MM.1S (cell line): ENCODE data around the gene ABCB9.

Experiments
- DNase-seq: peaks from one replicate; pipeline ENCODE4 v3.0.0-alpha.2; 2015
- H2AFZ ChIP-seq: fragments of 300-600 bp; sonication (generic); 2 replicates; pipeline ENCODE4 v1.6.0; 2016; ENCODE audit warnings: antibody characterized with exemption, low read length
- H3F3A ChIP-seq: fragments of 300-600 bp; sonication (generic); 2 replicates; pipeline ENCODE4 v1.6.1; 2016; ENCODE audit warnings: mild to moderate bottlenecking, antibody characterized with exemption, low read length, moderate library complexity, mixed read lengths; ENCODE audit not compliant: insufficient read depth
- H3K27ac ChIP-seq: fragments of 300-600 bp; sonication (generic); 2 replicates; pipeline ENCODE4 v1.5.1; 2016; ENCODE audit warnings: mild to moderate bottlenecking, low read length
- H3K27me3 ChIP-seq: fragments of 300-600 bp; sonication (generic); replicated peaks from 2 replicates; pipeline ENCODE4 v1.6.0; 2016; ENCODE audit warnings: low read length; ENCODE audit not compliant: insufficient read depth
- H3K36me3 ChIP-seq: fragments of 300-600 bp; sonication (generic); replicated peaks from 2 replicates; pipeline ENCODE4 v1.6.1; 2016; ENCODE audit warnings: mild to moderate bottlenecking, low read length, mixed read lengths; ENCODE audit not compliant: insufficient read depth
- H3K4me1 ChIP-seq: fragments of 300-600 bp; sonication (generic); 2 replicates; pipeline ENCODE4 v1.6.1; 2016; ENCODE audit warnings: low read length, mixed read lengths
- H3K4me2 ChIP-seq: fragments of 300-600 bp; sonication (generic); 2 replicates; pipeline ENCODE4 v1.6.0; 2016; ENCODE audit warnings: low read depth, low read length
- H3K4me3 ChIP-seq: fragments of 300-600 bp; sonication (generic); 2 replicates; pipeline ENCODE4 v1.5.1; 2016; ENCODE audit warnings: low read length, mixed read lengths
- H3K79me2 ChIP-seq: fragments of 300-600 bp; sonication (generic); 2 replicates; pipeline ENCODE4 v1.6.1; 2016; ENCODE audit warnings: mixed run types, low read length, mixed read lengths
- H3K9ac ChIP-seq: fragments of 300-600 bp; sonication (generic); 2 replicates; pipeline ENCODE4 v1.6.1; 2016; ENCODE audit warnings: low read length, mixed read lengths
- H3K9me2 ChIP-seq: fragments of 300-600 bp; sonication (generic); replicated peaks from 2 replicates; pipeline ENCODE4 v1.6.1; 2016; ENCODE audit warnings: mild to moderate bottlenecking, low read length, mixed read lengths; ENCODE audit not compliant: insufficient read depth
- H3K9me3 ChIP-seq: fragments of 300-600 bp; sonication (generic); replicated peaks from 2 replicates; pipeline ENCODE4 v1.6.1; 2016; ENCODE audit warnings: mild to moderate bottlenecking, low read length, mixed read lengths; ENCODE audit not compliant: insufficient read depth
- H4K20me1 ChIP-seq: fragments of 300-600 bp; sonication (generic); 2 replicates; pipeline ENCODE4 v1.6.1; 2016; ENCODE audit warnings: mild to moderate bottlenecking, low read length, moderate library complexity, mixed read lengths; ENCODE audit not compliant: insufficient read depth
- CTCF ChIP-seq: fragments of 300-600 bp; sonication (generic); IDR thresholded peaks from 2 replicates; pipeline ENCODE4 v1.5.1; 2016; ENCODE audit warnings: antibody characterized with exemption, low read length, mixed read lengths
- EZH2 ChIP-seq: fragments of 300-600 bp; sonication (generic); optimal IDR thresholded peaks from 2 replicates; pipeline ENCODE3; 2017; ENCODE audit warnings: low read depth, mild to moderate bottlenecking, antibody characterized with exemption, low read length, mixed read lengths
- EZH2phosphoT487 ChIP-seq: fragments of 300-600 bp; sonication (generic); IDR thresholded peaks from 2 replicates; pipeline ENCODE4 v1.6.1; 2018; ENCODE audit warnings: antibody characterized with exemption, low read length

The ABCB9 gene

GRCh38 chr12:122988036-122988435, 21.8 kb upstream of the ABCB9 start:
- no peaks in the 10 kb centered on the region for H3K27me3 ChIP-seq
- H3F3A ChIP-seq = no peaks in the 10 kb centered on the region
- no peak overlapping the region for H3K9ac ChIP-seq
- DNase-seq = no peak
- H4K20me1 ChIP-seq = no peaks in the 10 kb centered on the region
- H3K4me3 ChIP-seq = no peak overlapping the region
- no peaks in the 10 kb centered on the region for H3K9me2 ChIP-seq
- H3K36me3 ChIP-seq = no peaks in the 10 kb centered on the region
- no peaks in the 10 kb centered on the region for H3K79me2 ChIP-seq
- H3K27ac ChIP-seq = no peak overlapping the region
- no peak overlapping the region for H2AFZ ChIP-seq
- TF ChIP-seq EZH2phosphoT487 = no peak
- no peak for TF ChIP-seq CTCF
- no peak for TF ChIP-seq EZH2
- no peaks in the 10 kb centered on the region for H3K9me3 ChIP-seq
- H3K4me1 ChIP-seq = no peaks in the 10 kb centered on the region
- no peak overlapping the region for H3K4me2 ChIP-seq

GRCh38 chr12:122987086-122987951, 21.1 kb upstream of the ABCB9 start:
- no peaks in the 10 kb centered on the region for H3F3A ChIP-seq
- no peak overlapping the region for H3K4me3 ChIP-seq
- no peaks in the 10 kb centered on the region for H3K27me3 ChIP-seq
- no peak overlapping the region for H3K9ac ChIP-seq
- H4K20me1 ChIP-seq = no peaks in the 10 kb centered on the region
- no peaks in the 10 kb centered on the region for H3K9me3 ChIP-seq
- no peak overlapping the region for H2AFZ ChIP-seq
- no peaks in the 10 kb centered on the region for H3K36me3 ChIP-seq
- DNase-seq = no peak
- no peak for TF ChIP-seq CTCF
- TF ChIP-seq EZH2phosphoT487 = no peak
- no peak for TF ChIP-seq EZH2
- H3K9me2 ChIP-seq = no peaks in the 10 kb centered on the region
- no peak overlapping the region for H3K4me2 ChIP-seq
- H3K79me2 ChIP-seq = peaks cover under 1% of the 10 kb centered on the region; the same call in 1 of the 2 replicates
- no peak overlapping the region for H3K27ac ChIP-seq
- no peaks in the 10 kb centered on the region for H3K4me1 ChIP-seq

GRCh38 chr12:122986258-122986871, 20.1 kb upstream of the ABCB9 start:
- Histone ChIP-seq H3K27me3 (no peaks in the 10 kb centered on the region), H3K4me3 (no peak overlapping the region), H3K79me2 (peaks cover 10% of the 10 kb centered on the region), H3K9ac (no peak overlapping the region), H3K27ac (no peak overlapping the region), H3K36me3 (no peaks in the 10 kb centered on the region), H3F3A (no peaks in the 10 kb centered on the region), H3K4me2 (no peak overlapping the region), H3K9me3 (no peaks in the 10 kb centered on the region), H4K20me1 (no peaks in the 10 kb centered on the region), H3K9me2 (no peaks in the 10 kb centered on the region), H2AFZ (no peak overlapping the region), H3K4me1 (no peaks in the 10 kb centered on the region)
- TF ChIP-seq EZH2phosphoT487 (no peak), EZH2 (no peak), CTCF (no peak)
- no peak for DNase-seq
